Gastrocnemius medialis (tissue), 4 donors: ENCODE results near the gene MLLT11. TPM values are rescaled to one million over a fixed set of nuclear protein-coding genes. Genes with fewer than 3 reads are reported as not detected.

Source experiments
- ATAC-seq, 2 donors: fragments of 150-250 bp; one replicate each; pipeline ENCODE4 v1.9.1; 2016
- DNase-seq, 2 donors: peaks; one replicate each; pipeline ENCODE4 v3.0.0-alpha.2; 2019
- H3K27ac ChIP-seq, 4 donors: fragments of 200-600 bp; sonication (generic); 1 replicate in 1 of 4; 2 replicates in 3 of 4; pipeline ENCODE4 v1.5.1; 2016 to 2018; ENCODE audit warnings: mild to moderate bottlenecking in 2 of 4, moderate library complexity in 1 of 4
- H3K27me3 ChIP-seq, 3 donors: fragments of 200-600 bp; sonication (generic) in 2 of 3; 1 replicate in 1 of 3; 2 replicates in 2 of 3; pipeline versions ENCODE4 v1.5.1 to v1.6.0; 2016 to 2019; ENCODE audit warnings: mild to moderate bottlenecking in 1 of 3, moderate library complexity in 1 of 3
- H3K36me3 ChIP-seq, 2 donors: fragments of 200-600 bp; sonication (generic) in 1 of 2; one replicate each; pipeline ENCODE4 v1.5.1; 2017 to 2018
- H3K4me1 ChIP-seq, 2 donors: fragments of 200-600 bp; sonication (generic) in 1 of 2; one replicate each; pipeline ENCODE4 v1.5.1; 2016 to 2017; ENCODE audit warnings: mild to moderate bottlenecking in 2 of 2
- H3K4me3 ChIP-seq, 4 donors: fragments of 200-600 bp; sonication (generic) in 3 of 4; 1 replicate in 1 of 4; 2 replicates in 3 of 4; pipeline ENCODE4 v1.5.1; 2016 to 2019; ENCODE audit warnings: mild to moderate bottlenecking in 2 of 4
- H3K9me3 ChIP-seq, 3 donors: fragments of 200-600 bp; sonication (generic) in 2 of 3; 1 replicate in 1 of 3; 2 replicates in 2 of 3; pipeline ENCODE4 v1.5.1; 2016 to 2019
- CTCF ChIP-seq, 5 experiments: fragments of 450-650 bp in 3 of 5; fragments of 200-600 bp in 2 of 5; sonication (generic) in 2 of 5; IDR thresholded peaks in 4 of 5; conservative IDR thresholded peaks in 1 of 5; 1 replicate in 4 of 5; 2 replicates in 1 of 5; pipeline ENCODE4 v1.5.1; 2016 to 2019; ENCODE audit warnings: antibody characterized with exemption in 5 of 5, mild to moderate bottlenecking in 3 of 5, moderate library complexity in 3 of 5
- POLR2A ChIP-seq, 2 donors: fragments of 450-650 bp; IDR thresholded peaks; one replicate each; pipeline ENCODE4 v1.6.1; 2017; ENCODE audit warnings: antibody characterized with exemption in 2 of 2, mild to moderate bottlenecking in 2 of 2, moderate library complexity in 2 of 2
- in situ Hi-C, 4 donors: fragments of 200-750 bp; cut with MboI; loops; one replicate each; pipeline versions ENCODE4 v1.15.0 to v1.8.0; 2017; ENCODE audit warnings: low sequenced_read_pairs in 4 of 4
- intact Hi-C: fragments of 100-400 bp; cut with DNase I; formaldehyde crosslinking; loops from one replicate; pipeline ENCODE4 v1.15.1; 2023; ENCODE audit warnings: low total_unique reads
- total RNA-seq, 4 donors: library from RNA; depleted of rRNA; stranded (reverse); fragments of >200 nt; gene quantifications; one replicate each; pipeline versions ENCODE4 v1.1.0 to v1.2.3, GENCODE V29; 2016

Gene MLLT11
- 1 to 10 TPM; 1.5 to 9.2 (median 5.4) TPM for total RNA-seq

GRCh38 chr1:151060007-151060656, at the start of gene MLLT11:
MLLT11 (plus strand) TSS chr1:151060397; CDS start chr1:151067225, 6,828 bp downstream.
- Histone ChIP-seq H3K4me3 (peak within 1 kb of the TSS; percentile 90 to 98 (median 94)), H3K36me3 (peaks cover 2 to 11% of the 10 kb centered on the region in 2 donors), H3K27ac (peak within 1 kb of the TSS; percentile 90 to 98 (median 94)), H3K9me3 (no peaks in the 10 kb centered on the region), H3K27me3 (no peaks in the 10 kb centered on the region), H3K4me1 (peaks cover 28 to 35% of the 10 kb centered on the region in 2 donors)
- DNase-seq (peak in 1 of 2 donors; percentile 46), ATAC-seq (peak; percentile 65 to 67)
- no peak for TF ChIP-seq CTCF (IDR thresholded peaks at IDR 0.05 in 4 of 5, conservative IDR thresholded peaks at IDR 0.05 in 1 of 5)
- peak; percentile 9 to 16 for TF ChIP-seq POLR2A (IDR thresholded peaks at IDR 0.05)
- intact Hi-C loops, result no loop called here
- in situ Hi-C loops, result no loop called here

GRCh38 chr1:151011154-151011850, 48.9 kb upstream of the MLLT11 start:
- peaks cover 0 to 10% of the 10 kb centered on the region in 2 donors for H3K36me3 ChIP-seq
- H3K4me3 ChIP-seq, result no peak overlapping the region
- in situ Hi-C loops (no loop called here), intact Hi-C loops (loop anchor here (10.0 kb wide), 1 partner anchor 813 kb away; no protein-coding TSS in a partner anchor)
- peaks cover 32 to 40% of the 10 kb centered on the region in 2 donors for H3K4me1 ChIP-seq
- H3K27me3 ChIP-seq, result no peaks in the 10 kb centered on the region
- no peak for DNase-seq
- ATAC-seq, result no peak
- H3K27ac ChIP-seq, result no peak overlapping the region
- H3K9me3 ChIP-seq, result no peaks in the 10 kb centered on the region
- no peak for TF ChIP-seq CTCF (IDR thresholded peaks at IDR 0.05 in 4 of 5, conservative IDR thresholded peaks at IDR 0.05 in 1 of 5)

- no peak for ATAC-seq
- H3K4me3 ChIP-seq, result no peak overlapping the region
- peak overlapping the region in 1 of 4 donors; percentile 19 for H3K27ac ChIP-seq
- intact Hi-C loops (loop anchor here (10.0 kb wide), 1 partner anchor 812 kb away; no protein-coding TSS in a partner anchor), in situ Hi-C loops (no loop called here)
- TF ChIP-seq POLR2A (IDR thresholded peaks at IDR 0.05) (no peak), CTCF (IDR thresholded peaks at IDR 0.05 in 4 of 5, conservative IDR thresholded peaks at IDR 0.05 in 1 of 5) (no peak)
- DNase-seq, result no peak
- no peaks in the 10 kb centered on the region for H3K9me3 ChIP-seq
- H3K4me1 ChIP-seq, result peaks cover 19 to 29% of the 10 kb centered on the region in 2 donors
- H3K27me3 ChIP-seq, result no peaks in the 10 kb centered on the region
- peaks cover 0 to 11% of the 10 kb centered on the region in 2 donors for H3K36me3 ChIP-seq
These were observed 47.3 kb upstream of the MLLT11 start for GRCh38 chr1:151012684-151013471.

GRCh38 chr1:151013518-151013917, 46.7 kb upstream of the MLLT11 start:
- Histone ChIP-seq H3K27ac (peak overlapping the region in 1 of 4 donors; percentile 19), H3K27me3 (no peaks in the 10 kb centered on the region), H3K9me3 (no peaks in the 10 kb centered on the region), H3K36me3 (peaks cover 0 to 13% of the 10 kb centered on the region in 2 donors), H3K4me1 (peaks cover 19 to 27% of the 10 kb centered on the region in 2 donors), H3K4me3 (no peak overlapping the region)
- TF ChIP-seq CTCF (IDR thresholded peaks at IDR 0.05 in 4 of 5, conservative IDR thresholded peaks at IDR 0.05 in 1 of 5), result no peak
- no peak for TF ChIP-seq POLR2A (IDR thresholded peaks at IDR 0.05)
- intact Hi-C loops (loop anchor here (10.0 kb wide), 1 partner anchor 811 kb away; no protein-coding TSS in a partner anchor), in situ Hi-C loops (no loop called here)
- no peak for DNase-seq
- ATAC-seq, result no peak
